Measurements from ENCODE around the gene LARGE1.

The LARGE1 gene

GRCh38 chr22:33537059-33537458 is 383.2 kb downstream of the LARGE1 start:
- in situ Hi-C loops (cut with MboI; ENCODE audit: low sequenced_read_pairs), result no loop called here

GRCh38 chr22:33535937-33536875 is 384.1 kb downstream of the LARGE1 start:
- in situ Hi-C loops (cut with MboI; ENCODE audit: low sequenced_read_pairs), result no loop called here

GRCh38 chr22:33529424-33530113 is 390.7 kb downstream of the LARGE1 start:
- in situ Hi-C loops (cut with MboI; ENCODE audit: low sequenced_read_pairs), result no loop called here

GRCh38 chr22:33528183-33528582 is 392.1 kb downstream of the LARGE1 start:
- in situ Hi-C loops (cut with MboI; ENCODE audit: low sequenced_read_pairs), result no loop called here

- in situ Hi-C loops (cut with MboI; ENCODE audit: low sequenced_read_pairs), result no loop called here
Measured at GRCh38 chr22:33526434-33527107, 393.7 kb downstream of the LARGE1 start.

GRCh38 chr22:33524511-33525260 is 395.6 kb downstream of the LARGE1 start:
- in situ Hi-C loops (cut with MboI; ENCODE audit: low sequenced_read_pairs), result no loop called here

- in situ Hi-C loops (cut with MboI; ENCODE audit: low sequenced_read_pairs), result no loop called here
Measured at GRCh38 chr22:33521879-33522665, 398.2 kb downstream of the LARGE1 start.

- in situ Hi-C loops (cut with MboI; ENCODE audit: low sequenced_read_pairs), result no loop called here
Measured at GRCh38 chr22:33520904-33521780, 399.1 kb downstream of the LARGE1 start.

- in situ Hi-C loops (cut with MboI; ENCODE audit: low sequenced_read_pairs), result no loop called here
Measured at GRCh38 chr22:33519974-33520903, 400.0 kb downstream of the LARGE1 start.

GRCh38 chr22:33519071-33519973 is 401.0 kb downstream of the LARGE1 start:
- in situ Hi-C loops (cut with MboI; ENCODE audit: low sequenced_read_pairs), result no loop called here

- in situ Hi-C loops (cut with MboI; ENCODE audit: low sequenced_read_pairs), result no loop called here
Measured at GRCh38 chr22:33518405-33518804, 401.9 kb downstream of the LARGE1 start.

- in situ Hi-C loops (cut with MboI; ENCODE audit: low sequenced_read_pairs), result no loop called here
Measured at GRCh38 chr22:33515795-33516194, 404.5 kb downstream of the LARGE1 start.

- in situ Hi-C loops (cut with MboI; ENCODE audit: low sequenced_read_pairs), result no loop called here
Measured at GRCh38 chr22:33513388-33514338, 406.6 kb downstream of the LARGE1 start.

- in situ Hi-C loops (cut with MboI; ENCODE audit: low sequenced_read_pairs), result no loop called here
Measured at GRCh38 chr22:33512908-33513307, 407.4 kb downstream of the LARGE1 start.

GRCh38 chr22:33510429-33510904 is 409.8 kb downstream of the LARGE1 start:
- in situ Hi-C loops (cut with MboI; ENCODE audit: low sequenced_read_pairs), result no loop called here
